B cell (primary cell): ENCODE measurements around the gene GRHPR. TPM values are rescaled to one million over a fixed set of nuclear protein-coding genes. Genes with fewer than 3 reads are reported as not detected.

Experiments
- ATAC-seq: fragments of 200-7000 bp; cut with Tn5 transposase; one replicate; pipeline ENCODE4 v1.10.0; 2021; ENCODE audit warnings: low read depth, mild to moderate bottlenecking, moderate number of reproducible peaks, moderate library complexity
- CTCF ChIA-PET: fragments of 350-600 bp; sonication (Branson Sonifier 250); formaldehyde crosslinking; loops from one replicate; lab custom pipeline; 2021; ENCODE audit warnings: antibody characterized with exemption, inconsistent platforms; lab: Charles Lee
- POLR2A ChIA-PET: fragments of 350-600 bp; sonication (Branson Sonifier 250); formaldehyde crosslinking; loops from one replicate; lab custom pipeline; 2021; ENCODE audit warnings: antibody characterized with exemption; lab: Charles Lee
- DNase-seq: peaks from one replicate; pipeline ENCODE4 v3.0.0; 2013
- H2AFZ ChIP-seq: 2 replicates; pipeline ENCODE4 v1.6.1; 2012; ENCODE audit warnings: mild to moderate bottlenecking, low read depth, low read length; ENCODE audit not compliant: insufficient read depth, poor library complexity, severe bottlenecking
- H3K27ac ChIP-seq, 2 donors: 1 replicate in 1 of 2; 2 replicates in 1 of 2; pipeline ENCODE4 v1.5.1; 2012 to 2013; ENCODE audit warnings: low read length in 2 of 2, mild to moderate bottlenecking in 2 of 2, moderate library complexity in 1 of 2
- H3K27me3 ChIP-seq, 4 experiments: fragments of 200-600 bp in 1 of 4; sonication (generic) in 1 of 4; replicated peaks in 1 of 4; 1 replicate in 2 of 4; 2 replicates in 2 of 4; pipeline versions ENCODE4 v1.6.1 to v1.7.0; 2013 to 2016; ENCODE audit warnings: low read length in 3 of 4, mild to moderate bottlenecking in 2 of 4, mixed read lengths in 1 of 4, moderate library complexity in 1 of 4; ENCODE audit not compliant: insufficient read depth in 4 of 4, control insufficient read depth in 3 of 4; ENCODE audit errors: control extremely low read depth in 1 of 4
- H3K36me3 ChIP-seq, 2 experiments: replicated peaks in 1 of 2; 1 replicate in 1 of 2; 2 replicates in 1 of 2; pipeline versions ENCODE4 v1.6.1 to v1.7.1; 2013; ENCODE audit warnings: low read length in 1 of 2; ENCODE audit not compliant: insufficient read depth in 2 of 2, control insufficient read depth in 1 of 2; ENCODE audit errors: control extremely low read depth in 1 of 2, extremely low read depth in 1 of 2
- H3K4me1 ChIP-seq, 2 donors: fragments of 200-600 bp in 1 of 2; sonication (generic) in 1 of 2; 1 replicate in 1 of 2; 2 replicates in 1 of 2; pipeline versions ENCODE4 v1.5.1 to v1.6.1; 2013 to 2017; ENCODE audit warnings: low read length in 2 of 2; ENCODE audit not compliant: control insufficient read depth in 2 of 2, insufficient read depth in 2 of 2
- H3K4me2 ChIP-seq: replicated peaks from 2 replicates; pipeline ENCODE3; 2012; ENCODE audit warnings: mild to moderate bottlenecking, low read depth, low read length; ENCODE audit not compliant: poor library complexity, severe bottlenecking
- H3K4me3 ChIP-seq, 5 experiments: fragments of 200-600 bp in 1 of 5; sonication (generic) in 1 of 5; 1 replicate in 3 of 5; 2 replicates in 2 of 5; pipeline versions ENCODE4 v1.5.1 to v1.7.0; 2011 to 2016; ENCODE audit warnings: low read length in 4 of 5, mild to moderate bottlenecking in 4 of 5, low read depth in 2 of 5, control low read depth in 1 of 5, moderate library complexity in 1 of 5; ENCODE audit not compliant: insufficient read depth in 1 of 5; ENCODE audit errors: control extremely low read depth in 1 of 5, extremely low read depth in 1 of 5
- H3K79me2 ChIP-seq: fragments of 200-600 bp; sonication (generic); one replicate; pipeline ENCODE4 v1.6.0; 2016; ENCODE audit warnings: low read length; ENCODE audit not compliant: control insufficient read depth, insufficient read depth
- H3K9ac ChIP-seq: fragments of 200-600 bp; sonication (generic); 2 replicates; pipeline ENCODE4 v1.6.1; 2017; ENCODE audit warnings: mild to moderate bottlenecking, low read length, moderate library complexity
- H3K9me3 ChIP-seq, 3 donors: one replicate each; pipeline versions ENCODE4 v1.6.1 to v1.7.1; 2013; ENCODE audit warnings: low read length in 2 of 3; ENCODE audit not compliant: control insufficient read depth in 2 of 3, insufficient read depth in 1 of 3; ENCODE audit errors: control extremely low read depth in 1 of 3
- H4K20me1 ChIP-seq: 2 replicates; pipeline ENCODE4 v1.6.0; 2012; ENCODE audit warnings: mild to moderate bottlenecking, low read length; ENCODE audit not compliant: insufficient read depth, control insufficient read depth, poor library complexity, severe bottlenecking
- H3K27ac Mint-ChIP-seq: one replicate; pipeline ENCODE4 v1.8.0; 2021; ENCODE audit warnings: mixed read lengths
- H3K27me3 Mint-ChIP-seq: one replicate; pipeline ENCODE4 v1.8.0; 2021; ENCODE audit warnings: mixed read lengths
- H3K4me1 Mint-ChIP-seq: one replicate; pipeline ENCODE4 v1.8.0; 2021; ENCODE audit warnings: mixed read lengths
- H3K4me3 Mint-ChIP-seq: one replicate; pipeline ENCODE4 v1.8.0; 2021; ENCODE audit warnings: mixed read lengths
- H3K9me3 Mint-ChIP-seq: one replicate; pipeline ENCODE4 v1.8.0; 2022; ENCODE audit warnings: mixed read lengths; ENCODE audit not compliant: insufficient read depth
- CTCF ChIP-seq: fragments of 200-600 bp; IDR thresholded peaks from one replicate; pipeline ENCODE4 v1.8.0; 2022; ENCODE audit warnings: antibody characterized with exemption, mild to moderate bottlenecking
- EZH2 ChIP-seq: IDR thresholded peaks from 2 replicates; pipeline ENCODE4 v1.6.1; 2012; ENCODE audit warnings: borderline replicate concordance, low read depth, mild to moderate bottlenecking, moderate library complexity, low read length; ENCODE audit not compliant: insufficient read depth, poor library complexity, severe bottlenecking
- WGBS: methylation state at CpG from one replicate; pipeline ENCODE4 v1.1.5; 2013; ENCODE audit warnings: missing lambda C conversion rate; ENCODE audit not compliant: insufficient coverage; 5-methylcytosine and 5-hydroxymethylcytosine counted together
- intact Hi-C: fragments of 100-400 bp; cut with micrococcal nuclease; formaldehyde crosslinking; loops from one replicate; pipeline ENCODE4 v1.10.0; 2022
- polyA plus RNA-seq: library from polyadenylated mRNA; depleted of rRNA; stranded (reverse); fragments of >200 nt; gene quantifications from 2 replicates; pipeline ENCODE4 v1.2.3, GENCODE V29; 2012
- total RNA-seq, 2 donors: library from RNA; stranded (reverse); fragments of 120-200 nt in 1 of 2; gene quantifications; 1 replicate in 1 of 2; 2 replicates in 1 of 2; pipeline versions ENCODE4 v1.2.3 to v1.2.4, GENCODE V29; 2013 to 2022

Gene GRHPR
- total and polyA plus RNA-seq, 2 donors (not counting 1 experiment from before 2014, with no cell fraction given): 121 to 138 TPM

- Histone ChIP-seq H3K36me3 (peaks cover 1 to 58% of the 10 kb centered on the region in 2 experiments), H3K4me3 (no peak overlapping the region), H4K20me1 (peaks cover 7% of the 10 kb centered on the region), H3K4me2 (no peak overlapping the region), H3K79me2 (peaks cover 9% of the 10 kb centered on the region), H2AFZ (no peak overlapping the region), H3K9me3 (no peaks in the 10 kb centered on the region), H3K27me3 (no peaks in the 10 kb centered on the region), H3K4me1 (peaks cover 10 to 15% of the 10 kb centered on the region in 2 donors), H3K27ac (no peak overlapping the region), H3K9ac (no peak overlapping the region)
- no peaks in the 10 kb centered on the region for H3K27me3 Mint-ChIP-seq
- DNase-seq: no peak
- POLR2A ChIA-PET: no interaction called here
- ATAC-seq: no peak
- no peak overlapping the region for H3K4me3 Mint-ChIP-seq
- 100% methylated on average over 6 of the region's 6 CpGs for WGBS
- peaks cover 16% of the 10 kb centered on the region for H3K4me1 Mint-ChIP-seq
- intact Hi-C loops: no loop called here
- CTCF ChIA-PET: interaction anchor here (1.4 kb wide), 1 partner anchor 564 kb away, joined by 5 read pairs; no protein-coding TSS in a partner anchor
- no peaks in the 10 kb centered on the region for H3K9me3 Mint-ChIP-seq
- no peak overlapping the region for H3K27ac Mint-ChIP-seq
- TF ChIP-seq CTCF (no peak), EZH2 (no peak)
Observed at GRCh38 chr9:37437010-37437409, 14.5 kb downstream of the GRHPR start.

GRCh38 chr9:37437621-37438020 lies 15.1 kb downstream of the GRHPR start:
- WGBS: 96% methylated on average over 4 of the region's 4 CpGs
- no peaks in the 10 kb centered on the region for H3K27me3 ChIP-seq
- H3K9me3 Mint-ChIP-seq: no peaks in the 10 kb centered on the region
- peaks cover 10% of the 10 kb centered on the region for H3K4me1 Mint-ChIP-seq
- peaks cover 1 to 63% of the 10 kb centered on the region in 2 experiments for H3K36me3 ChIP-seq
- H3K4me3 Mint-ChIP-seq: no peak overlapping the region
- H3K27me3 Mint-ChIP-seq: no peaks in the 10 kb centered on the region
- CTCF ChIA-PET: no interaction called here
- peaks cover 4 to 9% of the 10 kb centered on the region in 2 donors for H3K4me1 ChIP-seq
- H3K27ac Mint-ChIP-seq: no peak overlapping the region
- ATAC-seq (no peak), DNase-seq (no peak)
- no peak overlapping the region for H3K4me3 ChIP-seq
- H3K9me3 ChIP-seq: no peaks in the 10 kb centered on the region
- H3K27ac ChIP-seq: no peak overlapping the region
- peaks cover 9% of the 10 kb centered on the region for H3K79me2 ChIP-seq
- peaks cover 7% of the 10 kb centered on the region for H4K20me1 ChIP-seq
- intact Hi-C loops: no loop called here
- POLR2A ChIA-PET: no interaction called here
- no peak overlapping the region for H3K9ac ChIP-seq
- TF ChIP-seq CTCF (no peak), EZH2 (no peak)
- no peak overlapping the region for H3K4me2 ChIP-seq
- H2AFZ ChIP-seq: no peak overlapping the region
